ENCODE results near the gene SLC22A5. TPM values are rescaled to one million over a fixed set of nuclear protein-coding genes. Genes with fewer than 3 reads are reported as not detected.

Gene SLC22A5
- polyA plus RNA-seq, 1 donor (not counting 4 experiments of a cell fraction or from before 2014, with no cell fraction given): 14.8 TPM

GRCh38 chr5:132405646-132406045, 36.1 kb downstream of the SLC22A5 start:
- Histone ChIP-seq H3K79me2 (ENCODE audit: control insufficient read depth, insufficient read depth, low read length) (no peaks in the 10 kb centered on the region), H2AFZ (ENCODE audit: control insufficient read depth, low read length) (no peak overlapping the region), H3K9me3 (ENCODE audit: control insufficient read depth, low read depth, low read length) (no peaks in the 10 kb centered on the region), H3K4me1 (ENCODE audit: control insufficient read depth, extremely low read depth, insufficient read depth, low read length) (peaks cover 6% of the 10 kb centered on the region), H3K27ac (ENCODE audit: control insufficient read depth, insufficient read depth, low read length) (no peak overlapping the region), H3K27me3 (ENCODE audit: control insufficient read depth, extremely low read depth, insufficient read depth, low read length) (no peaks in the 10 kb centered on the region), H3K9me1 (ENCODE audit: control insufficient read depth, extremely low read depth, insufficient read depth, low read length) (no peaks in the 10 kb centered on the region), H3K9ac (ENCODE audit: control insufficient read depth, extremely low read depth, insufficient read depth, low read length) (no peak overlapping the region), H4K20me1 (ENCODE audit: control insufficient read depth, extremely low read depth, insufficient read depth, low read length) (no peaks in the 10 kb centered on the region), H3K4me3 (ENCODE audit: control insufficient read depth in 2 of 3, extremely low read depth in 1 of 3, insufficient read depth in 2 of 3, low read depth in 1 of 3, low read length in 3 of 3) (no peak overlapping the region), H3K4me2 (ENCODE audit: control insufficient read depth, extremely low read depth, insufficient read depth, low read depth, low read length) (no peak overlapping the region), H3K36me3 (ENCODE audit: control insufficient read depth in 2 of 2, extremely low read depth in 1 of 2, insufficient read depth in 2 of 2, low read length in 2 of 2) (no peaks in the 10 kb centered on the region)
- FAIRE-seq (no peak), DNase-seq (ENCODE audit: low read depth, low spot score) (no peak)
- TF ChIP-seq EZH2 (IDR thresholded peaks at IDR 0.05; ENCODE audit: low read length) (no peak), CTCF (optimal IDR thresholded peaks at IDR 0.05 in 1 of 3, IDR thresholded peaks at IDR 0.05 in 1 of 3, conservative IDR thresholded peaks at IDR 0.05 in 1 of 3; ENCODE audit: extremely low read depth in 1 of 3, insufficient read depth in 2 of 3, low read length in 3 of 3) (no peak)
- dilution Hi-C loops (cut with MboI; ENCODE audit: extremely low pct_ligation_motif_present, low sequenced_read_pairs): no loop called here

- H3K4me3 ChIP-seq (ENCODE audit: control insufficient read depth in 2 of 3, extremely low read depth in 1 of 3, insufficient read depth in 2 of 3, low read depth in 1 of 3, low read length in 3 of 3): no peak overlapping the region
- DNase-seq (ENCODE audit: low read depth, low spot score): no peak
- no peak overlapping the region for H3K4me2 ChIP-seq (ENCODE audit: control insufficient read depth, extremely low read depth, insufficient read depth, low read depth, low read length)
- no peak for TF ChIP-seq EZH2 (IDR thresholded peaks at IDR 0.05; ENCODE audit: low read length)
- no peaks in the 10 kb centered on the region for H3K27me3 ChIP-seq (ENCODE audit: control insufficient read depth, extremely low read depth, insufficient read depth, low read length)
- H3K4me1 ChIP-seq (ENCODE audit: control insufficient read depth, extremely low read depth, insufficient read depth, low read length): peaks cover 8% of the 10 kb centered on the region
- FAIRE-seq: peak; percentile 13
- no peaks in the 10 kb centered on the region for H4K20me1 ChIP-seq (ENCODE audit: control insufficient read depth, extremely low read depth, insufficient read depth, low read length)
- H3K79me2 ChIP-seq (ENCODE audit: control insufficient read depth, insufficient read depth, low read length): no peaks in the 10 kb centered on the region
- no peak overlapping the region for H3K9ac ChIP-seq (ENCODE audit: control insufficient read depth, extremely low read depth, insufficient read depth, low read length)
- H2AFZ ChIP-seq (ENCODE audit: control insufficient read depth, low read length): no peak overlapping the region
- H3K9me3 ChIP-seq (ENCODE audit: control insufficient read depth, low read depth, low read length): no peaks in the 10 kb centered on the region
- dilution Hi-C loops (cut with MboI; ENCODE audit: extremely low pct_ligation_motif_present, low sequenced_read_pairs): no loop called here
- no peaks in the 10 kb centered on the region for H3K36me3 ChIP-seq (ENCODE audit: control insufficient read depth in 2 of 2, extremely low read depth in 1 of 2, insufficient read depth in 2 of 2, low read length in 2 of 2)
- no peaks in the 10 kb centered on the region for H3K9me1 ChIP-seq (ENCODE audit: control insufficient read depth, extremely low read depth, insufficient read depth, low read length)
- H3K27ac ChIP-seq (ENCODE audit: control insufficient read depth, insufficient read depth, low read length): no peak overlapping the region
These were observed 36.8 kb downstream of the SLC22A5 start for GRCh38 chr5:132406144-132406783.

GRCh38 chr5:132407970-132408369, 38.5 kb downstream of the SLC22A5 start:
- FAIRE-seq: no peak
- dilution Hi-C loops (cut with MboI; ENCODE audit: extremely low pct_ligation_motif_present, low sequenced_read_pairs): no loop called here
- Histone ChIP-seq H2AFZ (ENCODE audit: control insufficient read depth, low read length) (no peak overlapping the region), H3K4me3 (ENCODE audit: control insufficient read depth in 2 of 3, extremely low read depth in 1 of 3, insufficient read depth in 2 of 3, low read depth in 1 of 3, low read length in 3 of 3) (no peak overlapping the region), H3K36me3 (ENCODE audit: control insufficient read depth in 2 of 2, extremely low read depth in 1 of 2, insufficient read depth in 2 of 2, low read length in 2 of 2) (no peaks in the 10 kb centered on the region), H4K20me1 (ENCODE audit: control insufficient read depth, extremely low read depth, insufficient read depth, low read length) (no peaks in the 10 kb centered on the region), H3K27me3 (ENCODE audit: control insufficient read depth, extremely low read depth, insufficient read depth, low read length) (no peaks in the 10 kb centered on the region), H3K9me3 (ENCODE audit: control insufficient read depth, low read depth, low read length) (no peaks in the 10 kb centered on the region), H3K27ac (ENCODE audit: control insufficient read depth, insufficient read depth, low read length) (no peak overlapping the region), H3K4me2 (ENCODE audit: control insufficient read depth, extremely low read depth, insufficient read depth, low read depth, low read length) (no peak overlapping the region), H3K9ac (ENCODE audit: control insufficient read depth, extremely low read depth, insufficient read depth, low read length) (no peak overlapping the region), H3K79me2 (ENCODE audit: control insufficient read depth, insufficient read depth, low read length) (no peaks in the 10 kb centered on the region), H3K4me1 (ENCODE audit: control insufficient read depth, extremely low read depth, insufficient read depth, low read length) (peaks cover 21% of the 10 kb centered on the region), H3K9me1 (ENCODE audit: control insufficient read depth, extremely low read depth, insufficient read depth, low read length) (no peaks in the 10 kb centered on the region)
- DNase-seq (ENCODE audit: low read depth, low spot score): no peak
- TF ChIP-seq CTCF (optimal IDR thresholded peaks at IDR 0.05 in 1 of 3, IDR thresholded peaks at IDR 0.05 in 1 of 3, conservative IDR thresholded peaks at IDR 0.05 in 1 of 3; ENCODE audit: extremely low read depth in 1 of 3, insufficient read depth in 2 of 3, low read length in 3 of 3) (no peak), EZH2 (IDR thresholded peaks at IDR 0.05; ENCODE audit: low read length) (no peak)

All from keratinocyte (primary cell).